Measurements from ENCODE around the gene BNC1. TPM values are rescaled to one million over a fixed set of nuclear protein-coding genes. Genes with fewer than 3 reads are reported as not detected.
"Not testable (repeated sequence)": the region's sequence is repeated elsewhere in the genome, so short reads cannot be mapped to it uniquely, and the experiment has no call there.

BNC1 gene
- total and polyA plus RNA-seq, 2 experiments from 2014 or later, result 4.1 to 7.5 TPM

- Histone ChIP-seq H3K4me1 (ENCODE audit: insufficient read depth) (no peaks in the 10 kb centered on the region), H3K27ac (no peak overlapping the region), H3K9me3 (ENCODE audit: low read depth) (no peaks in the 10 kb centered on the region), H3K9ac (no peak overlapping the region), H3K36me3 (ENCODE audit: low read depth) (no peaks in the 10 kb centered on the region), H3K27me3 (replicated peaks; ENCODE audit: insufficient read depth) (no peaks in the 10 kb centered on the region), H3F3A (ENCODE audit: insufficient read depth) (no peaks in the 10 kb centered on the region), H3K9me2 (ENCODE audit: insufficient read depth) (no peaks in the 10 kb centered on the region), H4K20me1 (ENCODE audit: insufficient read depth) (no peaks in the 10 kb centered on the region), H3K79me2 (ENCODE audit: insufficient read depth) (no peaks in the 10 kb centered on the region), H2AFZ (no peak overlapping the region), H3K4me2 (ENCODE audit: unreplicated experiment) (no peak overlapping the region), H3K4me3 (no peak overlapping the region)
- TF ChIP-seq EZH2 (IDR thresholded peaks at IDR 0.05; ENCODE audit: insufficient read depth, poor library complexity, severe bottlenecking) (no peak), EZH2phosphoT487 (IDR thresholded peaks at IDR 0.05; ENCODE audit: insufficient read depth, low read depth) (no peak)
- no peak for DNase-seq
- in situ Hi-C loops (cut with MboI), result no loop called here
- WGBS, 2 experiments (ENCODE audit: low coverage in 1 of 2, low lambda C conversion rate in 2 of 2, missing lambda C conversion rate in 2 of 2), result 67 to 69% methylated on average over 9 of the region's 9 CpGs
Measured at GRCh38 chr15:83225449-83225848, 59.0 kb downstream of the BNC1 start.

DNA sequence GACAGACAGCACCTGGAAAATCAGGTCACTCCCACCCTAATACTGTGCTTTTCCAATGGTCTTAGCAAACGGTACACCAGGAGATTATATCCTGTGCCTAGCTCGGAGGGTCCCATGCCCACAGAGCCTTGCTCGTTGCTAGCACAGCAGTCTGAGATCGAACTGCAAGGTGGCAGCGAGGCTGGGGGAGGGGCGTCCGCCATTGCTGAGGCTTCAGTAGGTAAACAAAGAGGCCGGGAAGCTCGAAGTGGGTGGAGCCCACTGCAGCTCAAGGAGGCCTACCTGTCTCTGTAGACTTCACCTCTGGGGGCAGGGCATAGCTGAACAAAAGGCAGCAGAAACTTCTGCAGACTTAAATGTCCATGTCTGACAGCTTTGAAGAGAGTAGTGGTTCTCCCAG is 62.7 kb downstream of the BNC1 start:
- 69 to 73% methylated on average over 9 of the region's 9 CpGs for WGBS, 2 experiments (ENCODE audit: low coverage in 1 of 2, low lambda C conversion rate in 2 of 2, missing lambda C conversion rate in 2 of 2)
- H3K9me2 ChIP-seq (ENCODE audit: insufficient read depth); H3K27me3 ChIP-seq (replicated peaks; ENCODE audit: insufficient read depth); H3K9ac ChIP-seq; H2AFZ ChIP-seq; H3K4me2 ChIP-seq (ENCODE audit: unreplicated experiment); H3K79me2 ChIP-seq (ENCODE audit: insufficient read depth); H3K27ac ChIP-seq; H3K36me3 ChIP-seq (ENCODE audit: low read depth); DNase-seq; H3F3A ChIP-seq (ENCODE audit: insufficient read depth); in situ Hi-C loops (cut with MboI); H3K4me3 ChIP-seq; H4K20me1 ChIP-seq (ENCODE audit: insufficient read depth); H3K9me3 ChIP-seq (ENCODE audit: low read depth); H3K4me1 ChIP-seq (ENCODE audit: insufficient read depth): not testable (repeated sequence)

DNA sequence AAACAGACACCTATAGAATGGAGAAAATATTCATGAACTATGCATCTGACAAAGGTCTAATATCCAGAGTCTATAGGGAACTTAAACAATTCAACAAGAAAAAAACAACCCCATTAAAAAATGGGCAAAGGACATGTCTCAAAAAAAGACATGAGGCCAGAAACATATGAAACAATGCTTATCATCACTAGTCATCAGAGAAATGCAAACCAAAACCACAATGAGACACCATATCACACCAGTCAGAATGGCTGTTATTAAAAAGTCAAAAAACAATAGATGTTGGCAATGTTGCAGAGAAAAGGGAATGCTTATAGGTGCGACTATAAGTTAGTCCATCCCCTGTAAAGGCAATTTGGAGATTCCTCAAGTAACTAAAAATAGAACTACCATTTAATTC is 65.4 kb downstream of the BNC1 start:
- DNase-seq, result no peak
- Histone ChIP-seq H4K20me1 (ENCODE audit: insufficient read depth) (no peaks in the 10 kb centered on the region), H3K4me3 (no peak overlapping the region), H3K9me2 (ENCODE audit: insufficient read depth) (no peaks in the 10 kb centered on the region), H3F3A (ENCODE audit: insufficient read depth) (no peaks in the 10 kb centered on the region), H3K4me1 (ENCODE audit: insufficient read depth) (no peaks in the 10 kb centered on the region), H3K36me3 (ENCODE audit: low read depth) (no peaks in the 10 kb centered on the region), H3K27ac (no peak overlapping the region), H3K9ac (no peak overlapping the region), H3K27me3 (replicated peaks; ENCODE audit: insufficient read depth) (0 out of 2 replicates have a peak, but pooled peaks cover 8% of the 10 kb centered on the region), H3K4me2 (ENCODE audit: unreplicated experiment) (no peak overlapping the region), H3K79me2 (ENCODE audit: insufficient read depth) (no peaks in the 10 kb centered on the region), H3K9me3 (ENCODE audit: low read depth) (no peaks in the 10 kb centered on the region), H2AFZ (no peak overlapping the region)
- in situ Hi-C loops (cut with MboI), result no loop called here
- 80 to 96% methylated on average over 1 of the region's 1 CpG for WGBS, 2 experiments (ENCODE audit: low coverage in 1 of 2, low lambda C conversion rate in 2 of 2, missing lambda C conversion rate in 2 of 2)
- TF ChIP-seq EZH2 (IDR thresholded peaks at IDR 0.05; ENCODE audit: insufficient read depth, poor library complexity, severe bottlenecking) (no peak), EZH2phosphoT487 (IDR thresholded peaks at IDR 0.05; ENCODE audit: insufficient read depth, low read depth) (no peak)

- in situ Hi-C loops (cut with MboI), result no loop called here
- WGBS, 2 experiments (ENCODE audit: low coverage in 1 of 2, low lambda C conversion rate in 2 of 2, missing lambda C conversion rate in 2 of 2), result 77 to 81% methylated on average over 2 of the region's 2 CpGs
- no peaks in the 10 kb centered on the region for H3K36me3 ChIP-seq (ENCODE audit: low read depth)
Measured at GRCh38 chr15:83215306-83215705, 69.2 kb downstream of the BNC1 start.

GRCh38 chr15:83210619-83211018 is 73.8 kb downstream of the BNC1 start:
- TF ChIP-seq EZH2phosphoT487 (IDR thresholded peaks at IDR 0.05; ENCODE audit: insufficient read depth, low read depth) (no peak), EZH2 (IDR thresholded peaks at IDR 0.05; ENCODE audit: insufficient read depth, poor library complexity, severe bottlenecking) (no peak)
- 18% methylated on average over 3 of the region's 3 CpGs for WGBS, 2 experiments (ENCODE audit: low coverage in 1 of 2, low lambda C conversion rate in 2 of 2, missing lambda C conversion rate in 2 of 2)
- Histone ChIP-seq H3K36me3 (ENCODE audit: low read depth) (no peaks in the 10 kb centered on the region), H3K9me2 (ENCODE audit: insufficient read depth) (no peaks in the 10 kb centered on the region), H4K20me1 (ENCODE audit: insufficient read depth) (no peaks in the 10 kb centered on the region), H3F3A (ENCODE audit: insufficient read depth) (peaks cover 38% of the 10 kb centered on the region), H2AFZ (no peak overlapping the region), H3K9ac (no peak overlapping the region), H3K79me2 (ENCODE audit: insufficient read depth) (peaks cover 9% of the 10 kb centered on the region), H3K4me2 (ENCODE audit: unreplicated experiment) (no peak overlapping the region), H3K4me3 (no peak overlapping the region), H3K27me3 (replicated peaks; ENCODE audit: insufficient read depth) (0 out of 2 replicates have a peak, but pooled peaks cover 9% of the 10 kb centered on the region), H3K4me1 (ENCODE audit: insufficient read depth) (peaks cover 20% of the 10 kb centered on the region), H3K9me3 (ENCODE audit: low read depth) (no peaks in the 10 kb centered on the region), H3K27ac (no peak overlapping the region)
- in situ Hi-C loops (cut with MboI), result no loop called here
- DNase-seq, result peak; percentile 75

More at GRCh38 chr15:83215306-83215705, 69.2 kb downstream of the BNC1 start:
- Histone ChIP-seq H3K9me3 (ENCODE audit: low read depth) (no peaks in the 10 kb centered on the region), H3K4me3 (no peak overlapping the region), H3K27ac (no peak overlapping the region), H4K20me1 (ENCODE audit: insufficient read depth) (no peaks in the 10 kb centered on the region), H3K4me2 (ENCODE audit: unreplicated experiment) (no peak overlapping the region), H3K27me3 (replicated peaks; ENCODE audit: insufficient read depth) (0 out of 2 replicates have a peak, but pooled peaks cover 9% of the 10 kb centered on the region), H3K9me2 (ENCODE audit: insufficient read depth) (no peaks in the 10 kb centered on the region), H3K79me2 (ENCODE audit: insufficient read depth) (no peaks in the 10 kb centered on the region), H3F3A (ENCODE audit: insufficient read depth) (peaks cover 9% of the 10 kb centered on the region; the same call in 1 of the 2 replicates), H3K9ac (no peak overlapping the region), H3K4me1 (ENCODE audit: insufficient read depth) (peaks cover 7% of the 10 kb centered on the region), H2AFZ (no peak overlapping the region)
- DNase-seq, result no peak
- TF ChIP-seq EZH2phosphoT487 (IDR thresholded peaks at IDR 0.05; ENCODE audit: insufficient read depth, low read depth), result no peak
- no peak for TF ChIP-seq EZH2 (IDR thresholded peaks at IDR 0.05; ENCODE audit: insufficient read depth, poor library complexity, severe bottlenecking)
